ENCODE data around the gene GNAO1. TPM values are rescaled to one million over a fixed set of nuclear protein-coding genes. Genes with fewer than 3 reads are reported as not detected.

GNAO1 gene
- total RNA-seq, 1 experiment from 2014 or later, result 3.7 TPM

- no peak for DNase-seq (ENCODE audit: low read depth, low spot score)
Observed at GRCh38 chr16:56344518-56345405, 153.5 kb downstream of the GNAO1 start.

GRCh38 chr16:56345406-56346050 is 154.2 kb downstream of the GNAO1 start:
- in situ Hi-C loops (cut with HindIII; ENCODE audit: low pct_unique_long_range_greater_than_20kb, low sequenced_read_pairs), result no loop called here
- no peak for DNase-seq (ENCODE audit: low read depth, low spot score)

More at GRCh38 chr16:56344518-56345405, 153.5 kb downstream of the GNAO1 start:
- in situ Hi-C loops (cut with HindIII; ENCODE audit: low pct_unique_long_range_greater_than_20kb, low sequenced_read_pairs), result no loop called here

- in situ Hi-C loops (cut with HindIII; ENCODE audit: low pct_unique_long_range_greater_than_20kb, low sequenced_read_pairs), result no loop called here
- no peak for DNase-seq (ENCODE audit: low read depth, low spot score)
Observed at GRCh38 chr16:56346131-56346890, 155.0 kb downstream of the GNAO1 start.

- no peak for DNase-seq (ENCODE audit: low read depth, low spot score)
- in situ Hi-C loops (cut with HindIII; ENCODE audit: low pct_unique_long_range_greater_than_20kb, low sequenced_read_pairs), result no loop called here
Observed at GRCh38 chr16:56347166-56347565, 155.9 kb downstream of the GNAO1 start.

GRCh38 chr16:56347670-56348069 is 156.4 kb downstream of the GNAO1 start:
- no peak for DNase-seq (ENCODE audit: low read depth, low spot score)
- in situ Hi-C loops (cut with HindIII; ENCODE audit: low pct_unique_long_range_greater_than_20kb, low sequenced_read_pairs), result no loop called here

GRCh38 chr16:56348168-56349085 is 157.1 kb downstream of the GNAO1 start:
- in situ Hi-C loops (cut with HindIII; ENCODE audit: low pct_unique_long_range_greater_than_20kb, low sequenced_read_pairs), result no loop called here
- no peak for DNase-seq (ENCODE audit: low read depth, low spot score)

- in situ Hi-C loops (cut with HindIII; ENCODE audit: low pct_unique_long_range_greater_than_20kb, low sequenced_read_pairs), result no loop called here
- DNase-seq (ENCODE audit: low read depth, low spot score), result no peak
Observed at GRCh38 chr16:56349086-56349415, 157.8 kb downstream of the GNAO1 start.

GRCh38 chr16:56349711-56350161 is 158.4 kb downstream of the GNAO1 start:
- in situ Hi-C loops (cut with HindIII; ENCODE audit: low pct_unique_long_range_greater_than_20kb, low sequenced_read_pairs), result no loop called here
- no peak for DNase-seq (ENCODE audit: low read depth, low spot score)

GRCh38 chr16:56350491-56351405 is 159.5 kb downstream of the GNAO1 start:
- in situ Hi-C loops (cut with HindIII; ENCODE audit: low pct_unique_long_range_greater_than_20kb, low sequenced_read_pairs), result no loop called here

GRCh38 chr16:56351481-56351880 is 160.2 kb downstream of the GNAO1 start:
- in situ Hi-C loops (cut with HindIII; ENCODE audit: low pct_unique_long_range_greater_than_20kb, low sequenced_read_pairs), result no loop called here
- no peak for DNase-seq (ENCODE audit: low read depth, low spot score)

More at GRCh38 chr16:56350491-56351405, 159.5 kb downstream of the GNAO1 start:
- no peak for DNase-seq (ENCODE audit: low read depth, low spot score)

- in situ Hi-C loops (cut with HindIII; ENCODE audit: low pct_unique_long_range_greater_than_20kb, low sequenced_read_pairs), result no loop called here
Observed at GRCh38 chr16:56352351-56353053, 161.2 kb downstream of the GNAO1 start.

GRCh38 chr16:56353054-56353921 is 162.0 kb downstream of the GNAO1 start:
- in situ Hi-C loops (cut with HindIII; ENCODE audit: low pct_unique_long_range_greater_than_20kb, low sequenced_read_pairs), result no loop called here
- DNase-seq (ENCODE audit: low read depth, low spot score), result no peak

More at GRCh38 chr16:56352351-56353053, 161.2 kb downstream of the GNAO1 start:
- no peak for DNase-seq (ENCODE audit: low read depth, low spot score)

GRCh38 chr16:56354016-56354415 is 162.7 kb downstream of the GNAO1 start:
- no peak for DNase-seq (ENCODE audit: low read depth, low spot score)
- in situ Hi-C loops (cut with HindIII; ENCODE audit: low pct_unique_long_range_greater_than_20kb, low sequenced_read_pairs), result no loop called here

- in situ Hi-C loops (cut with HindIII; ENCODE audit: low pct_unique_long_range_greater_than_20kb, low sequenced_read_pairs), result no loop called here
Observed at GRCh38 chr16:56354746-56355145, 163.5 kb downstream of the GNAO1 start.

GRCh38 chr16:56355221-56355620 is 163.9 kb downstream of the GNAO1 start:
- in situ Hi-C loops (cut with HindIII; ENCODE audit: low pct_unique_long_range_greater_than_20kb, low sequenced_read_pairs), result no loop called here
- DNase-seq (ENCODE audit: low read depth, low spot score), result no peak

More at GRCh38 chr16:56354746-56355145, 163.5 kb downstream of the GNAO1 start:
- no peak for DNase-seq (ENCODE audit: low read depth, low spot score)
